GM12864 (cell line): ENCODE results near the gene RUNX2.

Source experiments
- DNase-seq: peaks from one replicate; pipeline ENCODE4 v3.0.0-alpha.2; 2011; ENCODE audit warnings: low read depth
- H3K4me3 ChIP-seq: 2 replicates; pipeline ENCODE4 v1.5.1; 2011; ENCODE audit warnings: mild to moderate bottlenecking, low read depth, low read length, control low read depth
- CTCF ChIP-seq: IDR thresholded peaks from 2 replicates; pipeline ENCODE4 v1.5.1; 2011; ENCODE audit warnings: low read depth, mild to moderate bottlenecking, moderate library complexity, low read length, control low read depth, inconsistent platforms; ENCODE audit errors: missing control alignments

The RUNX2 gene

GRCh38 chr6:45698046-45698445, 369.9 kb downstream of the RUNX2 start:
- no peak for TF ChIP-seq CTCF
- no peak overlapping the region for H3K4me3 ChIP-seq
- no peak for DNase-seq

- no peak for TF ChIP-seq CTCF
- no peak overlapping the region for H3K4me3 ChIP-seq
- DNase-seq = no peak
Observed at GRCh38 chr6:45699663-45700062, 371.5 kb downstream of the RUNX2 start.

GRCh38 chr6:45702849-45703739, 375.0 kb downstream of the RUNX2 start:
- no peak overlapping the region for H3K4me3 ChIP-seq
- TF ChIP-seq CTCF = no peak
- no peak for DNase-seq

GRCh38 chr6:45704056-45704800, 376.1 kb downstream of the RUNX2 start:
- H3K4me3 ChIP-seq = no peak overlapping the region
- TF ChIP-seq CTCF = no peak
- DNase-seq = no peak

- no peak for DNase-seq
- no peak overlapping the region for H3K4me3 ChIP-seq
- TF ChIP-seq CTCF = no peak
Observed at GRCh38 chr6:45705137-45705855, 377.2 kb downstream of the RUNX2 start.

GRCh38 chr6:45706319-45706718, 378.2 kb downstream of the RUNX2 start:
- no peak overlapping the region for H3K4me3 ChIP-seq
- TF ChIP-seq CTCF = no peak
- no peak for DNase-seq
